ENCODE measurements around the gene MTA1. TPM values are rescaled to one million over a fixed set of nuclear protein-coding genes. Genes with fewer than 3 reads are reported as not detected.

MTA1 gene
- total RNA-seq, 2 experiments from 2014 or later, result 109 to 127 TPM

DNA sequence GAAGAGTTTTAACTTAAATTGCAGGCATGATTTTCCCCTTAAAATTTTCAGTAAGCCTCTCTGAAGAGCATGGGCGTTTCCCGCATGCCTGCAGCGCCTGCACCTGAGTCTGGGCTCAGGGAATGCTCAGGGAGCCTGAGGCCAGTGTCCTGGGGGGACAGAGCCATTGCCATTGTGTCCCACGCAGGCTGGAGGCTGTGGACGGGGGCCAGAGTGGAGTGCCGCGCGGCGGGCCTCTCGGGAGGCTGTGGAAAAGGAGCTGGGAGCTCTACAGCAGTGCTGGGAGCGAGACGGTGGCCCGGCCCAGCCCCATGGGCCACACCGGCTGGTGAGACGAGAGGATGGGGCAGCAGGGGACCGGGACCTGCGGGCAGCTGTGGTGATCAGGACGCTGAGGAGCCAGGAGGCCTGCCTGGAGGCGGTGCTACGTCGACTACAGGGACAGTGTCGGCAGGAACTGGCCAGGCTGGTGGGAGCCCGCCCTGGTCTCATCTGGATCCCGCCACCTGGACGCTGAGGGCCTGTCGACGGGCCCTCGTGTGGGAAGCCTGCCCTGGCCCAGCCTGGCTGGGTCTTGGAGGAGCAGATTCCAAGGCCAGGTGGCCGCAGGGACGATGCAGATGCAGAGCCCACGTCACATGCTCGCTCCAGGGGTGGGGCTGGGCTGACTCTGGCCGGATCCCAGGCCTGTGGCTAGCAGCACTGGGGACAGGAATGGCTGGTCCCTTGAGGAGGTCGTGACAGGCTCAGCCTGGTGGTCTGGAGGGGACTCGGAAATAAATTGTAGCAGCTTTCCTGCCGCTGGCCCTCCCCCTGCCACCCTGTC lies 79.0 kb downstream of the MTA1 start:
- ATAC-seq (no peak), DNase-seq (no peak)
- Mint-ChIP-seq H3K4me1 (ENCODE audit: low read depth) (no peaks in the 10 kb centered on the region), H3K9me3 (ENCODE audit: insufficient read depth) (no peaks in the 10 kb centered on the region), H3K27ac (no peak overlapping the region), H3K36me3 (ENCODE audit: low read depth) (peaks cover under 1% of the 10 kb centered on the region), H3K27me3 (ENCODE audit: low read depth) (no peaks in the 10 kb centered on the region), H3K4me3 (no peak overlapping the region)
- CTCF ChIA-PET, result no interaction called here
- POLR2A ChIA-PET, result no interaction called here

- Mint-ChIP-seq H3K27ac (no peak overlapping the region), H3K27me3 (ENCODE audit: low read depth) (no peaks in the 10 kb centered on the region), H3K4me1 (ENCODE audit: low read depth) (no peaks in the 10 kb centered on the region), H3K4me3 (no peak overlapping the region), H3K9me3 (ENCODE audit: insufficient read depth) (no peaks in the 10 kb centered on the region), H3K36me3 (ENCODE audit: low read depth) (no peaks in the 10 kb centered on the region)
- no peak for ATAC-seq
- POLR2A ChIA-PET, result interaction anchor here (0.6 kb wide), 1 partner anchor 8 kb away, joined by 4 read pairs; the partner anchor contains the start of gene TEDC1
- DNase-seq, result no peak
- CTCF ChIA-PET, result no interaction called here
These were observed 79.8 kb downstream of the MTA1 start for GRCh38 chr14:105499256-105500035.

- no peak for ATAC-seq
- no peaks in the 10 kb centered on the region for H3K27me3 Mint-ChIP-seq (ENCODE audit: low read depth)
- ChIA-PET CTCF (no interaction called here), POLR2A (interaction anchor here (0.6 kb wide), 1 partner anchor 9 kb away, joined by 4 read pairs; the partner anchor contains the start of gene TEDC1)
- H3K36me3 Mint-ChIP-seq (ENCODE audit: low read depth), result no peaks in the 10 kb centered on the region
- no peak for DNase-seq
- H3K4me1 Mint-ChIP-seq (ENCODE audit: low read depth), result no peaks in the 10 kb centered on the region
- H3K9me3 Mint-ChIP-seq (ENCODE audit: insufficient read depth), result no peaks in the 10 kb centered on the region
- no peak overlapping the region for H3K4me3 Mint-ChIP-seq
- peak overlapping the region; percentile 39 for H3K27ac Mint-ChIP-seq
These were observed 80.6 kb downstream of the MTA1 start for GRCh38 chr14:105500036-105500725.

GRCh38 chr14:105500726-105501101 lies 81.1 kb downstream of the MTA1 start:
- no peaks in the 10 kb centered on the region for H3K9me3 Mint-ChIP-seq (ENCODE audit: insufficient read depth)
- ATAC-seq (no peak), DNase-seq (no peak)
- no peak overlapping the region for H3K4me3 Mint-ChIP-seq
- ChIA-PET CTCF (no interaction called here), POLR2A (no interaction called here)
- no peak overlapping the region for H3K27ac Mint-ChIP-seq
- no peaks in the 10 kb centered on the region for H3K27me3 Mint-ChIP-seq (ENCODE audit: low read depth)
- H3K4me1 Mint-ChIP-seq (ENCODE audit: low read depth), result no peaks in the 10 kb centered on the region
- no peaks in the 10 kb centered on the region for H3K36me3 Mint-ChIP-seq (ENCODE audit: low read depth)

DNA sequence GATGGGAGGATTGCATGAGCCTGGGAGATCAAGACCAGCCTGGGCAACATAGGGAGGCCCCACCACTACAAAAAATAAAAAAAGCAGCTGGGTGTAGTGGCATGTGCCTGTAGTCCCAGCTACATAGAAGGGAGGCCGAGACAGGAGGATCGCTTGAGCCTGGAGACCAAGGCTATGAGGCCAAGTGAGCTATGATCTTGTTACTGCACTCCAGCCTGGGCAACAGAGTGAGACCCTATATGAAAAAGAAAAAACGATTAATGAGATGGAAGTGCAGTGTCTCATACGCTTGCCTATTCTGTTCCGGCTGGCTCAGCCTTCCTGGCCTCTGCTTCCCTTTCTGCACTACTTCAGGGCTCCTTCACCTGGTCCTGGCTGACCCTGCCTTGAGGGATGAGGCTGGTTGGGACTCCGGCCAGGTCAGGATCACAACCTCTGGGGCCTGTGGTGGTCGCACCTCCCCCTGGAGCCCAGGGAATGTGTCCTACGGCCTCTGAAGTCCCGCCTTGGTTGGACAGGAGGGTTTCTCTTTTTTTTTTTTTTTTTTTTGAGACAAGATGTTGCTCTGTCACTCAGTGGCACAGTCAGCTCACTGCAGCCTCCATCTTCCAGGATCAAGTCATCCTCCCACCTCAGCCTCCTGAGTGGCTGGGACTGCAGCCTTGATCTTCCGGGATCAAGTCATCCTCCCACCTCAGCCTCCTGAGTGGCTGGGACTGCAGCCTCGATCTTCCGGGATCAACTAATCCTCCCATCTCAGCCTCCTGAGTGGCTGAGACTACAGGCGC lies 82.1 kb downstream of the MTA1 start:
- CTCF ChIA-PET, result no interaction called here

DNA sequence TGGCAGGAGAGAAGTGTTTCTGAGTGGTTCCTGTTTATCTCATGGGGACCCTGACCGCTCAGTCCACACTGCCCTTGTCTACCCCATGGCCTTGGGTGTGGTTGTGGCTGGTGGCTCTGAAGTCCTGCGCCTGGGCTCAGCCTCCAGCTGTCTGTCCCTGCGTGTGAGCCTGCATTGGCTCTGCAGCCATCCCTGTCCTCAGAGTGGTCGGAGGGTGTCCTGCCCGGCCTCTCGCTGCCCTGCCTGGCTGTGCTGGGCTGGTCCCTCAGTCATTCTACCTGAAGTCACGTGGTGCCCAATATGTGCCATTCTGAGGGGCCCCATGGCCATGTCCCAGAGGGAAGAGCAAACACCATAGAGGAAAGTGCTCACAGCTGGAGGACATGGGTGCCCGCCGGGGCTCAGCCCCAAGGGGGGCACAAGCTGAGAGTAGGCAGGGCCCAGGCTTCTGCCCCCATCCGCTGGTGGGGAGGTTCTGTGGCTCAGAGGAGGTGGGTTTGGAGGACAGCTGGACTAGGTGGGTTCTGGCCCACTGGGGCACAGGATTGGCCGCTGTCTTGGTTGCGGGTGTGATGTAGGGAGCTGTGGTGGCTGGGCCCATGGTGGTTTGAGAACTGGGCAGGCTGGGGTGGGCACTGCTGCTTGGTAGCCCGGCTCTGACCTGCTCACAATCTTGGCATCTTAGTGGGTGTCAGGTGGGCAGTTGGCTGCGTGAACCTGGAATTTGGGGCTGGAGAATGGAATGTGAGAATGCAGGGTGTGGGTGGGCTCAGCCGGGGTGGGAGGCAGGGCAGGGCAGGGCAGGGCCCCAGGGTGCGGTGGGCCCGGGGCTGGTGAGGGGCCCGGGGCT lies 83.0 kb downstream of the MTA1 start:
- no peaks in the 10 kb centered on the region for H3K36me3 Mint-ChIP-seq (ENCODE audit: low read depth)
- H3K27me3 Mint-ChIP-seq (ENCODE audit: low read depth), result peaks cover 2% of the 10 kb centered on the region
- H3K4me3 Mint-ChIP-seq, result no peak overlapping the region
- POLR2A ChIA-PET, result interaction anchor here (1.8 kb wide), 1 partner anchor 10 kb away, joined by 5 read pairs; no protein-coding TSS in a partner anchor
- ATAC-seq (peak; percentile 4), DNase-seq (no peak)
- peaks cover 2% of the 10 kb centered on the region for H3K4me1 Mint-ChIP-seq (ENCODE audit: low read depth)
- no peaks in the 10 kb centered on the region for H3K9me3 Mint-ChIP-seq (ENCODE audit: insufficient read depth)
- CTCF ChIA-PET, result no interaction called here
- H3K27ac Mint-ChIP-seq, result no peak overlapping the region

More for the DNA sequence above, 82.1 kb downstream of the MTA1 start:
- no peaks in the 10 kb centered on the region for H3K9me3 Mint-ChIP-seq (ENCODE audit: insufficient read depth)
- no peak for ATAC-seq
- H3K36me3 Mint-ChIP-seq (ENCODE audit: low read depth), result no peaks in the 10 kb centered on the region
- H3K27me3 Mint-ChIP-seq (ENCODE audit: low read depth), result no peaks in the 10 kb centered on the region
- POLR2A ChIA-PET, result interaction anchor here (0.7 to 1.8 kb wide), 2 partner anchors 9 to 10 kb away, joined by 3 to 5 read pairs; partner anchors contain the start of gene TEDC1
- H3K4me1 Mint-ChIP-seq (ENCODE audit: low read depth), result no peaks in the 10 kb centered on the region
- no peak for DNase-seq
- no peak overlapping the region for H3K4me3 Mint-ChIP-seq
- H3K27ac Mint-ChIP-seq, result no peak overlapping the region

- no peak for DNase-seq
- Mint-ChIP-seq H3K27me3 (ENCODE audit: low read depth) (peaks cover 5% of the 10 kb centered on the region), H3K9me3 (ENCODE audit: insufficient read depth) (no peaks in the 10 kb centered on the region), H3K4me3 (no peak overlapping the region), H3K4me1 (ENCODE audit: low read depth) (peaks cover 6% of the 10 kb centered on the region), H3K36me3 (ENCODE audit: low read depth) (no peaks in the 10 kb centered on the region), H3K27ac (no peak overlapping the region)
- CTCF ChIA-PET, result no interaction called here
- POLR2A ChIA-PET, result interaction anchor here (1.8 kb wide), 1 partner anchor 11 kb away, joined by 5 read pairs; no protein-coding TSS in a partner anchor
- ATAC-seq, result no peak
These were observed 83.6 kb downstream of the MTA1 start for GRCh38 chr14:105503296-105503640.

GRCh38 chr14:105503935-105504692 lies 84.5 kb downstream of the MTA1 start:
- POLR2A ChIA-PET, result no interaction called here
- Mint-ChIP-seq H3K9me3 (ENCODE audit: insufficient read depth) (no peaks in the 10 kb centered on the region), H3K4me1 (ENCODE audit: low read depth) (peaks cover 8% of the 10 kb centered on the region), H3K27me3 (ENCODE audit: low read depth) (peaks cover 9% of the 10 kb centered on the region), H3K36me3 (ENCODE audit: low read depth) (no peaks in the 10 kb centered on the region), H3K4me3 (no peak overlapping the region), H3K27ac (no peak overlapping the region)
- CTCF ChIA-PET, result no interaction called here
- ATAC-seq (peak; percentile 9), DNase-seq (no peak)

DNA sequence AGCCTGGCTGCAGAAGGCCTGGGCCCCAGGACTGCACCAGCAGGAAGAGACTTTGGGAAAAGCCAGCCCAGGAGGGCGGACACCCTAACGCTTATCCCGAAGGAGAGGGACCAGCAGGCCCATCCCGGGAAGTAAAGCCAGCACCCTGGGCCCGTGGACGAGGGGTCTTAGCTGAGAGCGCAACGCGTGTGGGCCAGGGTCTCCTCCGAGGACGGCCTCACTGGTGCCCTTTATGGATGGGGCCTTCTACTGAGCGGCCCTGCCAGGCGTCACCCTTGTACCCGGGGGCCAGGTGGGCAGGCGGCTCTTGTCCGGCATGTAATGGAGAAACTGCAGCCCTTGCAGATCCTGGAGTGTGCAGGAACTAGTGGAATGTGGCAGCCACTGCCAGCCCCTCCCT lies 85.5 kb downstream of the MTA1 start:
- H3K36me3 Mint-ChIP-seq (ENCODE audit: low read depth), result no peaks in the 10 kb centered on the region

GRCh38 chr14:105507247-105507646 lies 87.6 kb downstream of the MTA1 start:
- Mint-ChIP-seq H3K36me3 (ENCODE audit: low read depth) (no peaks in the 10 kb centered on the region), H3K4me3 (no peak overlapping the region), H3K27ac (no peak overlapping the region), H3K4me1 (ENCODE audit: low read depth) (peaks cover 8% of the 10 kb centered on the region), H3K9me3 (ENCODE audit: insufficient read depth) (no peaks in the 10 kb centered on the region), H3K27me3 (ENCODE audit: low read depth) (peaks cover 16% of the 10 kb centered on the region)
- no peak for ATAC-seq
- CTCF ChIA-PET, result no interaction called here
- POLR2A ChIA-PET, result no interaction called here
- no peak for DNase-seq

More for the DNA sequence above, 85.5 kb downstream of the MTA1 start:
- H3K27me3 Mint-ChIP-seq (ENCODE audit: low read depth), result peaks cover 9% of the 10 kb centered on the region
- no peak overlapping the region for H3K4me3 Mint-ChIP-seq
- ATAC-seq (no peak), DNase-seq (no peak)
- CTCF ChIA-PET, result no interaction called here
- peaks cover 8% of the 10 kb centered on the region for H3K4me1 Mint-ChIP-seq (ENCODE audit: low read depth)
- POLR2A ChIA-PET, result no interaction called here
- no peaks in the 10 kb centered on the region for H3K9me3 Mint-ChIP-seq (ENCODE audit: insufficient read depth)
- H3K27ac Mint-ChIP-seq, result no peak overlapping the region
